ENCODE data around the gene NELL1. TPM values are rescaled to one million over a fixed set of nuclear protein-coding genes. Genes with fewer than 3 reads are reported as not detected.

NELL1 gene
- total RNA-seq, 1 experiment from 2014 or later, result not detected

DNA sequence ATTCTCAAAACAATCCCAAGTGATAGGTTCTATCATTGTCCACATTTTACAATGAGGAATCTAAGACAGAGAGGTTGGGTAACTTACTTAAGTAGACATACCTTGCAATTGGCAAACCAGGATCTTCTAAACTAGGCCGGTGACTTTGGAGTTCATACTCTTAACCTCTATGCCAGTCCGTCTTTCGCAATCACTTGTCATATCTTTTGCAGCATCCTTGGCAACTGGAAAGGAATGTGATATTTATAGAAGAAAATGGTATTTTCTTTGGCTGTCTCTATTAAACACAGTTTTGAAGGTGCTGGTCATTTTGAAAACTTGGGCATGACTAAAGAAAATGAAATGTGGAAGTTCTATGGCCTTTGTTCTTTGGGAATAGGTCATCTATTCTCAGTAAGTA lies 556.5 kb downstream of the NELL1 start:
- no peaks in the 10 kb centered on the region for H3F3A ChIP-seq (ENCODE audit: low read length, unreplicated experiment)
- H3K36me3 ChIP-seq (ENCODE audit: low read depth, low read length), result no peaks in the 10 kb centered on the region
- no peak overlapping the region for H2AFZ ChIP-seq (ENCODE audit: low read length)
- no peak overlapping the region for H3K9ac ChIP-seq (ENCODE audit: low read length)
- H3K79me2 ChIP-seq (ENCODE audit: low read length), result no peaks in the 10 kb centered on the region
- no peaks in the 10 kb centered on the region for H3K27me3 ChIP-seq (ENCODE audit: low read length)
- H3K4me2 ChIP-seq (ENCODE audit: low read length), result no peak overlapping the region
- DNase-seq, result no peak
- no peak for ATAC-seq
- H4K20me1 ChIP-seq (ENCODE audit: low read length), result no peaks in the 10 kb centered on the region
- H3K4me1 ChIP-seq (ENCODE audit: insufficient read depth, low read length), result no peaks in the 10 kb centered on the region
- ChIA-PET CTCF (no interaction called here), POLR2A (ENCODE audit: unreplicated experiment) (no interaction called here)
- H3K4me3 ChIP-seq (ENCODE audit: low read length), result no peak overlapping the region
- H3K9me2 ChIP-seq (replicated peaks; ENCODE audit: low read length), result no peaks in the 10 kb centered on the region
- peaks cover 7% of the 10 kb centered on the region; the same call in 1 of the 2 replicates for H3K9me3 ChIP-seq (ENCODE audit: low read length)
- no TSS peak for BruUV-seq (replicated peaks)
- intact Hi-C loops (cut with micrococcal nuclease), result no loop called here
- TF ChIP-seq EZH2 (IDR thresholded peaks at IDR 0.05; ENCODE audit: low read length, unreplicated experiment) (no peak), EZH2phosphoT487 (IDR thresholded peaks at IDR 0.05; ENCODE audit: borderline replicate concordance, low read length) (no peak)
- TF ChIP-seq, protein P1, sequence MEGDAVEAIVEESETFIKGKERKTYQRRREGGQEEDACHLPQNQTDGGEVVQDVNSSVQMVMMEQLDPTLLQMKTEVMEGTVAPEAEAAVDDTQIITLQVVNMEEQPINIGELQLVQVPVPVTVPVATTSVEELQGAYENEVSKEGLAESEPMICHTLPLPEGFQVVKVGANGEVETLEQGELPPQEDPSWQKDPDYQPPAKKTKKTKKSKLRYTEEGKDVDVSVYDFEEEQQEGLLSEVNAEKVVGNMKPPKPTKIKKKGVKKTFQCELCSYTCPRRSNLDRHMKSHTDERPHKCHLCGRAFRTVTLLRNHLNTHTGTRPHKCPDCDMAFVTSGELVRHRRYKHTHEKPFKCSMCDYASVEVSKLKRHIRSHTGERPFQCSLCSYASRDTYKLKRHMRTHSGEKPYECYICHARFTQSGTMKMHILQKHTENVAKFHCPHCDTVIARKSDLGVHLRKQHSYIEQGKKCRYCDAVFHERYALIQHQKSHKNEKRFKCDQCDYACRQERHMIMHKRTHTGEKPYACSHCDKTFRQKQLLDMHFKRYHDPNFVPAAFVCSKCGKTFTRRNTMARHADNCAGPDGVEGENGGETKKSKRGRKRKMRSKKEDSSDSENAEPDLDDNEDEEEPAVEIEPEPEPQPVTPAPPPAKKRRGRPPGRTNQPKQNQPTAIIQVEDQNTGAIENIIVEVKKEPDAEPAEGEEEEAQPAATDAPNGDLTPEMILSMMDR (conservative IDR thresholded peaks at IDR 0.05; ENCODE audit: low read depth, low read length), result no peak
- H3K27ac ChIP-seq (ENCODE audit: low read length), result no peak overlapping the region

DNA sequence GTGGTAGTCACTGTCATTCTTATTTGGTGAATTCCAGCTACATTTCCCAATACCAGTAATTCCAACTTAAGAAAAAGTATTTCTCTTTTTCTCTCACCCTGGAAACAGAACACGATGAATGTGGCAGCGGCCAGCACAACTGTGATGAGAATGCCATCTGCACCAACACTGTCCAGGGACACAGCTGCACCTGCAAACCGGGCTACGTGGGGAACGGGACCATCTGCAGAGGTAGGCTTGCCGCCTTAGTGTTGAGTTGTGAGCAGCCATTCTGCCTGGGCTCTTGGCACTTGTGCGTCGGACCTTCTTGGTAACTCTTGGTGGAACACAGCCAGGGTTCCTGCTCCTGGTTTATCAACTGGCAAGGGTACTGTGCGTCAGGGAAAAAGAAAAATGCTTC lies 559.8 kb downstream of the NELL1 start:
- DNase-seq (no peak), ATAC-seq (no peak)
- Histone ChIP-seq H3K4me2 (ENCODE audit: low read length) (no peak overlapping the region), H3K79me2 (ENCODE audit: low read length) (no peaks in the 10 kb centered on the region), H3F3A (ENCODE audit: low read length, unreplicated experiment) (no peaks in the 10 kb centered on the region), H3K4me1 (ENCODE audit: insufficient read depth, low read length) (no peaks in the 10 kb centered on the region), H3K36me3 (ENCODE audit: low read depth, low read length) (no peaks in the 10 kb centered on the region), H3K4me3 (ENCODE audit: low read length) (no peak overlapping the region), H3K27ac (ENCODE audit: low read length) (no peak overlapping the region), H3K27me3 (ENCODE audit: low read length) (no peaks in the 10 kb centered on the region), H4K20me1 (ENCODE audit: low read length) (no peaks in the 10 kb centered on the region), H3K9me2 (replicated peaks; ENCODE audit: low read length) (no peaks in the 10 kb centered on the region), H3K9ac (ENCODE audit: low read length) (no peak overlapping the region), H2AFZ (ENCODE audit: low read length) (no peak overlapping the region), H3K9me3 (ENCODE audit: low read length) (0 out of 2 replicates have a peak, but pooled peaks cover 8% of the 10 kb centered on the region)
- BruUV-seq (replicated peaks), result no TSS peak
- no peak for TF ChIP-seq EZH2 (IDR thresholded peaks at IDR 0.05; ENCODE audit: low read length, unreplicated experiment)
- TF ChIP-seq EZH2phosphoT487 (IDR thresholded peaks at IDR 0.05; ENCODE audit: borderline replicate concordance, low read length), result no peak
- TF ChIP-seq, protein P1 (conservative IDR thresholded peaks at IDR 0.05; ENCODE audit: low read depth, low read length), result no peak
- ChIA-PET CTCF (no interaction called here), POLR2A (ENCODE audit: unreplicated experiment) (no interaction called here)
- intact Hi-C loops (cut with micrococcal nuclease), result no loop called here

DNA sequence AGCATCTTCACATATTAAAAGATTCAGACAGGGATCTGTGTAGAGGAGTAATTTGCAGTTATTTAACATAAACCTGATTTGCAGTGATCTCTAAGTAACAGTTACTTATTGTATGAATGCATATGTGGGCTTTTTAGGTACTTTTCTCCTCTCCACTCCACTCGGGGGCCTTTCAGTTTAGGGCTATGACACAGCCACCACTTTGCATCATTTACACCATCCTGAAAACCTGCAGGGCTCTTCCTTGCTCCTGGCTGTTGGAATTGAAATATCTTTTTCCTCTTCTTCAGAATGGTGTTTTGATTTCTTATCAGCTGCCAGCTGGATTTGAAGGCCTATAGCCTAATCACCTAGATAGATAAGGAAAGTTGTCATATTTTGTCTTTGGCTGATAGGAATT lies 580.8 kb downstream of the NELL1 start:
- Histone ChIP-seq H3K36me3 (ENCODE audit: low read depth, low read length) (no peaks in the 10 kb centered on the region), H3K9me2 (replicated peaks; ENCODE audit: low read length) (no peaks in the 10 kb centered on the region), H3K27ac (ENCODE audit: low read length) (no peak overlapping the region), H3K9me3 (ENCODE audit: low read length) (no peaks in the 10 kb centered on the region), H3K9ac (ENCODE audit: low read length) (no peak overlapping the region), H4K20me1 (ENCODE audit: low read length) (no peaks in the 10 kb centered on the region), H3K4me1 (ENCODE audit: insufficient read depth, low read length) (no peaks in the 10 kb centered on the region), H3K4me3 (ENCODE audit: low read length) (no peak overlapping the region), H3K4me2 (ENCODE audit: low read length) (no peak overlapping the region), H3K79me2 (ENCODE audit: low read length) (no peaks in the 10 kb centered on the region), H3F3A (ENCODE audit: low read length, unreplicated experiment) (no peaks in the 10 kb centered on the region), H3K27me3 (ENCODE audit: low read length) (no peaks in the 10 kb centered on the region), H2AFZ (ENCODE audit: low read length) (no peak overlapping the region)
- intact Hi-C loops (cut with micrococcal nuclease), result no loop called here
- TF ChIP-seq, protein P1 (conservative IDR thresholded peaks at IDR 0.05; ENCODE audit: low read depth, low read length), result no peak
- TF ChIP-seq EZH2 (IDR thresholded peaks at IDR 0.05; ENCODE audit: low read length, unreplicated experiment), result no peak
- TF ChIP-seq EZH2phosphoT487 (IDR thresholded peaks at IDR 0.05; ENCODE audit: borderline replicate concordance, low read length), result no peak
- no peak for ATAC-seq
- POLR2A ChIA-PET (ENCODE audit: unreplicated experiment), result no interaction called here
- no TSS peak for BruUV-seq (replicated peaks)
- no peak for DNase-seq
- CTCF ChIA-PET, result no interaction called here
